Activated naive CD4-positive, alpha-beta T cell treated with anti-CD3 and anti-CD28 coated beads, Interleukin-2, amount 50 U/mL, for 16 hours (primary cell): ENCODE data around the gene MRPS27.

ENCODE experiments used
- DNase-seq: peaks from one replicate; pipeline ENCODE4 v3.0.0-alpha.2; 2020

Gene MRPS27

DNA sequence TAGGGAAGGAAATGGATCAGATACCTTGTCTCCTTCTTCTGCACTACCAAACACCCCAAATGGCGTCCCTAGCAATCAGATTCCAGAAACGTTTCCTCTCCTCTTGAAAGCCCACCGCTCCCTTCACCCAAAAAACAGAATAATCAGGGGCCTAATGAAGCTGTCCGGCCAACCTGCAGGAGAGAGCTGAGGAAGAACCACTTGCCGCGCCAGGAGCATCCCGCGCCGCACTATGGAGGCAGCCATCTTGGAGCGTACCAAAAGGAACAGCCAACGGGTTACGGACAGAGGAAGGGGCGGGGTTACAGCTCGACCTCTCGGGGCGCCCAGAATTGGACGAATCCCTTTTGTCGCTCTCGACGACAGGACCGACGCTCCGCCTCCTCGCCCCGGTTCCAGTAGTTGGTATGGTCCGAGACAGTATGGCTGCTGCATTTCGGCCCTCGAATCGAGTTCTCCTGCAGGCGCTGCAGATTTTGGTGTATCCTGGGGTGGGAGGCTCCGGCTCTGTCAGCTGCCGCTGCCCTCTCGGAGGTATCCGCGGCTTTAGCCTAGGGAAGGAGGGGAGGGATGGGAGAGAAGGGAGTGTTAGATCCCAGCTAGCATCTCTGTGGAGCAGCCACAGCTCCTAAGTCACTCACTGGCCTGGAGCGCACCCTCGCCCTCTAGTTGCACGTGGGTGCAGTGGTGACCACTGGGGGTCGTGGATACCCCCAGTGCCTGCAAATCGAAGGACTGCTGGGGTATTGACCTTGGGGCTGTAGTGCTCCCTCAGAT is at the start of gene MRPS27, which contains the start of gene PTCD2:
MRPS27 (minus strand) TSS at position 265 of the 777 bp plus-strand sequence; CDS start at position 246, 19 bp downstream.
PTCD2 (plus strand) TSS at position 398 of the 777 bp plus-strand sequence; CDS start at position 408, 10 bp downstream.
- DNase-seq = peak; percentile 95

GRCh38 chr5:72369711-72370110 is 49.7 kb upstream of the MRPS27 start:
- DNase-seq = no peak

DNA sequence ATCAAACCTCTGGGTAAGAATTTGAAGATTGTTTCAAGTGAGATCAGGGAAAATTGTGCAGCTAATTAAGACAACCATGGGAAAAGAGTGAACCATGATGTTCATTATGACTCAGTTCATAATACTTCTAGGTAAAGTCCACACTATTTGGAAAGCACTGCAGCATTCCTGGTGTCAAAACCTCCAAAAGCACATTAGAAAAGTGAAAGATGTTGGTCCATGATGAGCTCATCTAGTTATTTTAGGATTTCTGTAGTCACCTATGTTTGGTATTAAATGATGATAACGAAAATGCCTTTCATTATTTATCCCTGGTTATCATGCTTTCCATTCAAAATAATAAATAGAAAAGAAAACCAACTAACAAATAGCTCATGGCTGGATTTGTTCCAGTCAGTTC is 49.3 kb upstream of the MRPS27 start:
- DNase-seq = no peak

DNA sequence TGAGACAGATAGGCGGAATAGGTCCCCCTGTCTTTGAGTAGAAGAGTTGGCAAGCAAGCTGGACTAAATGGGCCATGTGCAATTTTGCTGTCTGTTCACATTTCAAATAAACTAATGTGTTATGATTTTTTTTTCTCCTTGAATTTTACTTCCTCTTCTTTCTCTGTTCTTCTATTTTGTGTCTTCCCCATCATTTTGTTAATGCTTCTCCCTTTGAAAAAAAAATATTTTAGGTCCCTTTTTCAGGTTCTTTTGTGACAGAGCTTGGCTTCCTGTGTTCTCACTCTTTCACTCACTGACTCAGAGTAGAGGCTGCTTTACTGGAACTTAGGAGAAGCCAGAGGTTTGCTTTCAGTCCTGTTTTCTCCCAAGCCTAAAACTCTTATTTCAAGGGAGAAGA is 48.2 kb upstream of the MRPS27 start:
- no peak for DNase-seq

- peak; percentile 17 for DNase-seq
Measured at GRCh38 chr5:72366324-72366976, 46.4 kb upstream of the MRPS27 start.

DNA sequence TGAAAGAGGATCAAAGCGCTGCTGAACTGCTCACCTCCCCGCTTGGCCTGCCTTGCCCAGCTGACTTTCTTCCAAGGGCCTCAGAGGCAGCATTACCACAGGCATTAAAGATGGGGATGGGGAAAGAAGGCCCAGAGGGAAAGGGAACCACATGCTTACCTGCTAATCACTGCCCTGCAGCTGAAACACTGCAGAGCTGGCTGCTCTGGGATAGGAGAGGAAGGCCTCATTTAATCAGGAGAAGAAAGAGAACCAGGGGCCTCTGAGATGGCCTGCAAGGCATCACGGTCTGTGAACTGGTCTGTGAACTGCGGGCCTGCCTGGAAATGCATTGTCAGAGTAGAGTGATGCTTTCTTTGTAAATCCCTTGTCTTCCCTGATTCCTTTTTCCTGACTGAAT is 44.9 kb upstream of the MRPS27 start:
- no peak for DNase-seq

DNA sequence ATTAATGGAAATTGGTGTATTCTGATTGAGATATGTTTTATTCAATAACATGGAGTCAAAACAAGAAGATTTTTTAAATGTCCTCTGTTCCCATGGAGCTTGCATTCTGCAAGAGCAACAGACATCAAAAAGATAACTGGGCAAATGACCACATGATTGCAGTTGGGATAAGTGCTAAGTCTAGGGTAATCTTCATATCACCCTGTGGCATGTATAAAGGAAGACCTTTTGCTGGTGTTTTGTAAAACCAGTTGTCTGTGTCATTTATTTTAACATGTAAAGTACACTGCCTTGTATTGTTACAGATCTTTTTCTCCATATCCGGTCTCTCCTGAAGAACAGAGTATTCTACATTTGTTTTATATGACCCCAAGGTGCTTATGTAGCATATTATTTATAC is 44.1 kb upstream of the MRPS27 start:
- DNase-seq = no peak

- no peak for DNase-seq
Measured at GRCh38 chr5:72363166-72363802, 43.2 kb upstream of the MRPS27 start.

DNA sequence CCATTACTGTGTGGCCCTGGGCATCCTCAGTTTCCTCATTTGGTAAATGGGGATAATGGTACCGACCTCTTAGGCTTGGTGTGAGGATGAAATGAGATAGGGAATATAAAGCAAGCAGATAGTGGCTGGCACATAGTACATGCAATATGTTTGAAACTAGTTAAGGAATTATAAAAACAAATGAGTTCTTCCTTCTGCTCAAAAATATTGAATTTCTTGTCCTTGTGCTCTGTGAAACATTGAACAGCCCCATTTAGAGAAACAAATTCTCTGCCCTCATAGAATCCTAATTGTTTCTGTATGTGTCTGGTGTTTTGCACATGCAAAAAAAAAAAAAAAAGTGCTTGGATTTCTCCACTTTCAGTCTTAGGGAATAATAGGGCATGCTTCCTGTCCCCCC is 39.8 kb upstream of the MRPS27 start:
- no peak for DNase-seq

DNA sequence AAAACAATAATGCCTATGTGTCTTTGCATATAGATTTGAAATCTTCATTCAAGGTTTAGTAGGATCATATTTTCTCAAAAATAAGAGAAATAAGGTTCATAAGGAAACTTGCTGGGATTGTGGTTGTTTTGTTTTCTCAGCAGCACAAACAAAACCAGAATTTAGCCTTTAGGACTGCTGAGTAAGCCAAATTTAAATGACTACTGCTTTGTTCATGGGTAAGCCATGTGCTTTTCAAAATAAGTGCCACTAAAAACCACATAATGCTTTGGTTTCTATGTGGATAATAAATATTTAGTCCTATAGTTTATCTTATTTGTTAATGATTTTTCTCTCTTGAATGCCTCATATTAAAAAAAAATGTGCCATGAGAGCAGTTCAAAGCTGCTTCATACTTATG is 38.9 kb upstream of the MRPS27 start:
- no peak for DNase-seq

DNA sequence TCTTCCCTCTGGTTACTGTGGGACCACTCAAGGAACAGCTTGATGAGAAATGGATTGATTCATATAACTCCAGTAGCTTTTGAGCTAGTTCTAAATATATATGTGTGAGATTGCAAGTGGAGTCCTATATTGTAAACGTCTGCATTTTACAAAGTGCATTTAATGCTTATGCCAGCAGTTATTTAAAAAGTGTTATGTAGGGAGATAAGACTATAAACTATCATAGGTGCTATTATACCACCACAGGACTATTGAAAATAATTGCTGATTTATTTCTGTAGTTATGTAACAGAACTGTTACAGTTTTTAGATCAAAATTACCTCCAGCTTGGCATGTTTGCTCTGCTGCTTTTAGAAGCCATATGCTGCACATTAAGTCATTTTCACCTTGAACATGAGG is 36.3 kb upstream of the MRPS27 start:
- DNase-seq = no peak

GRCh38 chr5:72355706-72356299 is 35.8 kb upstream of the MRPS27 start:
- DNase-seq = no peak

GRCh38 chr5:72353046-72353445 is 33.0 kb upstream of the MRPS27 start:
- no peak for DNase-seq

GRCh38 chr5:72352616-72353015 is 32.6 kb upstream of the MRPS27 start:
- DNase-seq = no peak

- DNase-seq = no peak
Measured at GRCh38 chr5:72351376-72351775, 31.3 kb upstream of the MRPS27 start.

GRCh38 chr5:72347801-72348308 is 27.8 kb upstream of the MRPS27 start:
- no peak for DNase-seq

DNA sequence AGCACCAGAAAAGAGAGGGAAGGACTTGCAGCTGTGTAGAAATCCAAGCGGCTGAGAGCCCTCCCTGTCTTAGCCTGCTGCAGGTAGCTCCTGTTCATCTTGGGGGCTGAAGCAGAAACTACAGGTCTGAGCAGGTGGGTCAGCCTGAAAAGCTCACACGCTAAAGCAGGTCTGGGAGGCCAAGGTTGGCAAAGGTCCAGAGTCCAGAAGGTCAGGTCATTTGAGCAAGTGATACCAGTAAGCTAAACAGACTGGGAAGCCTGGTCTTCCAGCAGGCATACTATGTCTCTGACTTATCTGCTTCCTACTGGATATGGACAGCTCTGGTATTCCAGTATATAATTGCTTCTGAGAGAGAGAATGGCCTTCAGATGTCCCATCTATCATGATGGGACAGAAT is 26.4 kb upstream of the MRPS27 start:
- DNase-seq = no peak

DNA sequence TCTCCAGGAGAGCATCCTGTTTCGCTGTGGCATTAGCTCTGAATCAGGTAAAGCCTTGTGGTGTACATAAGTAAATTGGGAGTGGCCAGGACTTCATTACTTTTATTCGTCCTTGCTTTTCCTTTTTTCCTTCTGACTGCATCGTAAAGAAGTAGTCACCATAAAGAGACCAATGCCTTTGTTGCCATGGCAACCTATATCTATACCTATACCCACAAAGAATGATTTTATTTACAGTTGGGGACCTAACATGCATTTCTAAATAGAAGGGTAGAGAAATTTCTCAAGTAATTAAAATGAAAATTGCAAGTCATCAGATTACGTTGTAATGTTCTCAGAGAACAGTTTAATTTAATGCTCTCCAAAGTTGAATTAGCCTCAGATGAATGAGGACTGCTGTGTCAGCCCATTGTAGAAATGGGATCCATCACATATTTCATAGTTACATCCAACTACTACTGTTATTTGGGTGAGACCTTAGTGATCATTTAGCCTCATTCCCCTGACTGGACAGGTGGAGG is 18.7 kb upstream of the MRPS27 start:
- DNase-seq = no peak

DNA sequence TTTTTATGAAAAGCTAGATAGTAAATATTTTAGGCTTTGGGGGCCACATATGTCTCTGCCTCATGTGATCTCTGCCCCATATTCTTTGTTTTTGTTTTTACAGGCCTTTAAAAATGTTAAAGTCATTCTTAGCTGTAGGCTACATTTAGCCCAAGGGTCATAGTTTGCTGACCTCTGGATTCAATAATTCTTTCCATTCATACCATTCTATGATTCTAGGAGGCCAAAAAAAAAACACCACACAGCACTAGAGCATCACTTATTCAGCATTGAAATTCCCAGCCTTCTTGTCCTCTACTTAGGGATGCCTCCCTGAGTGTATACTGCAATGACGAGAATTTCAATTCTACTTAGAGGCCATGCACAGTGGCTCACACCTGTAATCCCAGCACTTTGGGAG is 17.1 kb upstream of the MRPS27 start:
- DNase-seq = no peak

- no peak for DNase-seq
Measured at GRCh38 chr5:72330712-72331111, 10.7 kb upstream of the MRPS27 start.

GRCh38 chr5:72328172-72328571 is 8.1 kb upstream of the MRPS27 start:
- DNase-seq = no peak

DNA sequence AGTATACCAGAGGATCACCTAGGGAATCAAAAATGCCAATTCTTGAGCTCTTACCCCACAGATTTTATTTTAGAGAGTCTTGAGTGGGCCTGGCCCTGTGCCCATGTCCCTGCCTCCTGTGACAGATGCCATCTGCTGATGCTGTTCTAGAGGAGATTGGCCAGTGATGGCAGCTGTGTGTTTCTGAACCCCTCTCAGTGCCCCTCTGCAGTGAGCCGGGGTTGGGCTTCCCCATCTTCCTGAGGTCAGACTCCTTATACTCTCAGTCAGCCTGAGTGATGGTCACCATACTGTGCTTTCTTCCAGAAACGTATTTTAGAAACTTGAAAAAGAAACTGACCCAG is 6.2 kb upstream of the MRPS27 start:
- no peak for DNase-seq
